ENCODE results near the gene OR6V1.

GRCh38 chr7:143012001-143012400 lies 40.1 kb upstream of the OR6V1 start:
- TF ChIP-seq CTCF (IDR thresholded peaks at IDR 0.05) (no peak), POLR2A (IDR thresholded peaks at IDR 0.05) (no peak)
